DMS 273 (cell line): ENCODE data around the gene NPB.

Experiments used
- DNase-seq: peaks from one replicate; lab custom pipeline; 2025; ENCODE audit not compliant: unreplicated experiment; lab: John Stamatoyannopoulos, UW

NPB gene

DNA sequence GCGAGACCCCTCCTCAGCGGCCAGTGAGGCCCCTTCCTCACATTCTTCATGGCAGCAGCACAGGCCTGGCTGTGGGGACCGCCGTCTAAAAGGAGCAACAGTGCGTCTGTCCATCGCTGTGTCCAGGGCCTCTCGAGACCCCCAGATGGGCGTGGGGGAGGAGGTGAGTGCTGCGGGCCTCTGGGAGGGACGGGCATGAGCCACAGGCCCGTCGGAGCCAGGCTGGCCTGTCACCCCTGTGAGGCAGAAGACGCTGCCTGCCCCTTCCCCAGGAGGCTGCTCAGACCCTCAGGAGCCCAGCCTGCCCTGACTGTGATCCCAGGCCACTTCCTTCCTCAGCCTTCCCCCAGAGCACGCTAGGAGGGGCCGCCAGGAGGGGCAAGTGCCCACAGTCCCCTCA is 37.2 kb downstream of the NPB start:
- no peak for DNase-seq

DNA sequence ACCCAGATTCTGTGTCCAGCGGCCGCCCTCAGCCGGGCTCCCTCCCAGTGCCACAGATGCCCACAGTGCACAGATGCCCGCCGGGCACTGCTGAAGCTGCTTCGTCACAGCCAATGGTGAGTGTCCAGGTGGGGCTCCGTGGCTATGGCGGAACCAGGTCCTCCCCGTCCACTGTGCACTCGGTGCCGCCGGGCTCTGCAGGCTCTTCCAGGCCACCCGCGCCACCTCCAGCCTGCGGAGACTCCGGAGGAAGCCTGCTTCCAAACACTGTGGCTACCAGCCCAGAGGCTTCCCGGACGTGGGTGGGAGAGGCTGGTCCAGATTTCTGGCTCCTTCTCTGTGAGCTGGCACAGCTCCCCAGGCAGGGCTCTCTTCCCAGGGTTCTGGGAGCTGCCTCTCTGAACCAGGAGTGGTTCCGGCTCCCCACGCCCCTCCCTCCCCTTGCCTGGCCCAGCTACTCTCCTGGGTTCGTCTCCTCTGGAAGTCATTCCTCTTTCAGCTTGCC is 37.9 kb downstream of the NPB start:
- DNase-seq, result no peak

GRCh38 chr17:81940538-81941483 is 38.8 kb downstream of the NPB start:
- DNase-seq, result no peak

DNA sequence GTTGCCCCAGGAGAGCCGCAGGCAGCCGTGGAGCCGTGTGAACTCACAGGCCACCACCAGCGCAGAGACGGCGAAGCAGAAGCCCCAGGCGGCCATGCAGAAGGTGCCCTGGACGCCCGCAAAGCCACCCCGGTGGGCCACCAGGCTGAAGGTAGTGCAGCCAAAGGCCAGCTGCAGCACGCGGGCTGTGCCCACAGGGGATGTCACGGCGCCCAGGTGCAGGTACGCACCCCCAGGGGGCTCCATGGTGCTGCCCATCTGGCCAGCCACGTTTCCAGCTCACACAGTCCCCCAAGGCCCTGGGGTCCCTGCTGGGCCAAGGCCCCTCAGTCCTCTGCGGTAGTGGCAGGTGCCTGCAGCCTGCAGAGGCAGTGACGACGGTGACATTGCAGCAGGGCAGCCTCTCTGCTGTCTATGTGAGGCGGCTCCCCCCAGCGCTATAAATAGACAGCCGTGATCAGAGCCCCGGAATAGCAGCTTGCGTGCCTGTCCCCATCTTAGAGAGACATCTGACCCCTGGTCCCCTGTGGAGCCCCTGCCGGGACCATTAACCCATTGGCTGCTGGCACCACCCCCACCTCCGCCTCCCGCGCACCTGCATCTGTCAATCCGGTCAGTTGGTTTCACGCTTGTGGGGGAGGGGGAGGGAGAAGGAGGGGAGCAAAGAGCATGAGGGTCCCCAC is 39.6 kb downstream of the NPB start:
- peak; percentile 52 for DNase-seq

- DNase-seq, result no peak
These were observed 40.1 kb downstream of the NPB start for GRCh38 chr17:81942167-81942553.

DNA sequence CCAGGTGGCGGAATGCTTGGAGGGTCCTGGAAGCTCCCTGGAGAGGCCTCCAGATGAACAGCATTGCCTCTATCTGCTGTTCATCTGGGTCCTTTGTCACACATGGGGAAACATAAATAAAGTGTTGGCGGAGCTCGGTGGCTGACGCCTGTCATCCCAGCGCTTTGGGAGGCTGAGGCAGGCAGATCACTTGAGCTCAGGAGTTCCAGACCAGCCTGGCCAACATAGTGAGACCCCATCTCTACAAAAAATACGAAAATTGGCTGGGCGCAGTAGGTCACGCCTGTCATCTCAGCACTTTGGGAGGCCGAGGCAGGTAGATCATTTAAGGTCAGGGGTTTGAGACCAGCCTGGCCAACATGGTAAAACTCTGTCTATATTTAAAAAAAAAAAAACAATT is 42.8 kb downstream of the NPB start:
- no peak for DNase-seq

- no peak for DNase-seq
These were observed 45.2 kb downstream of the NPB start, which contains the start of gene MYADML2 for GRCh38 chr17:81947189-81947588. Gene MYADML2, minus strand, starts transcription at chr17:81947233. Its CDS starts 5,492 bp downstream, at chr17:81941741.

- no peak for DNase-seq
These were observed 46.8 kb downstream of the NPB start for GRCh38 chr17:81948635-81949378.

- DNase-seq, result no peak
These were observed 48.5 kb downstream of the NPB start for GRCh38 chr17:81950501-81950900.

GRCh38 chr17:81951785-81952684 is 50.0 kb downstream of the NPB start:
- no peak for DNase-seq
